K562 (cell line): ENCODE measurements around the gene MYOZ1. TPM values are rescaled to one million over a fixed set of nuclear protein-coding genes. Genes with fewer than 3 reads are reported as not detected.

Experiments
- CTCFL ChIP-seq: IDR thresholded peaks from 2 replicates; pipeline ENCODE4 v1.6.1; 2011; ENCODE audit warnings: borderline replicate concordance, low read depth, mild to moderate bottlenecking, moderate library complexity, low read length; ENCODE audit not compliant: insufficient read depth, poor library complexity, severe bottlenecking
- ELK3 ChIP-seq: fragments of 450-650 bp; formaldehyde crosslinking; IDR thresholded peaks from 2 replicates; pipeline ENCODE4 v1.4.0; 2020; ENCODE audit warnings: mild to moderate bottlenecking
- FOXK1 ChIP-seq: sonication (generic); formaldehyde crosslinking; IDR thresholded peaks from 2 replicates; pipeline ENCODE4 v1.8.0; 2022; ENCODE audit warnings: missing genetic modification reagents, mild to moderate bottlenecking, borderline replicate concordance
- PCBP1 ChIP-seq: fragments of 200-400 bp; formaldehyde crosslinking; IDR thresholded peaks from 2 replicates; pipeline ENCODE4 v1.6.1; 2018; ENCODE audit warnings: mild to moderate bottlenecking, low read depth, low read length; ENCODE audit not compliant: poor library complexity, severe bottlenecking
- UBTF ChIP-seq, 2 experiments: IDR thresholded peaks; 2 replicates each; pipeline ENCODE4 v1.6.1; 2012; ENCODE audit warnings: improper control_type of control experiment in 2 of 2, low read depth in 2 of 2, low read length in 2 of 2, borderline replicate concordance in 1 of 2
- ZNF407 ChIP-seq: fragments of 450-650 bp; IDR thresholded peaks from 2 replicates; pipeline ENCODE4 v1.6.1; 2016; ENCODE audit warnings: low read depth
- ZNF609 ChIP-seq: sonication (generic); formaldehyde crosslinking; IDR thresholded peaks from 2 replicates; pipeline ENCODE4 v1.8.1; 2023; ENCODE audit warnings: missing genetic modification reagents, mild to moderate bottlenecking, borderline replicate concordance
- polyA plus RNA-seq, 8 experiments: library from polyadenylated mRNA; depleted of rRNA in 4 of 8; stranded (reverse) in 5 of 8; unstranded in 3 of 8; fragments of >200 nt; fragmentation: Nextera tagmentation in 2 of 8; fragmentation: Illumina TruSeq in 1 of 8; extraction: Ambion mirVana in 2 of 8; extraction: Trizol in 1 of 8; gene quantifications; 2 replicates each; pipeline versions ENCODE4 v1.2.1 to v1.2.3, GENCODE V29; 2011 to 2014; ENCODE audit warnings: inconsistent platforms in 1 of 8, missing spikeins in 1 of 8
- total RNA-seq, 7 experiments: library from RNA; depleted of rRNA in 6 of 7; stranded (reverse); fragments of >200 nt in 6 of 7; fragmentation: Illumina TruSeq in 2 of 7; extraction: Trizol in 2 of 7; gene quantifications; 2 replicates each; pipeline versions ENCODE4 v1.2.1 to v1.2.3, GENCODE V29; 2011 to 2021; ENCODE audit warnings: low replicate concordance in 1 of 7

The MYOZ1 gene
- total and polyA plus RNA-seq, 9 of the 15 experiments (the other 6 are each of a cell fraction or from before 2014, with no cell fraction given) = 0.03 to 0.18 (median 0.07) TPM; not detected in 5

- no peak for TF ChIP-seq ZNF609
- no peak for TF ChIP-seq FOXK1 (CRISPR knock-in tag)
- TF ChIP-seq CTCFL = no peak
- no peak for TF ChIP-seq ZNF407
- TF ChIP-seq ELK3 (CRISPR knock-in tag) = no peak
- no peak for TF ChIP-seq UBTF (IDR thresholded peaks at IDR 0.05; ENCODE audit: borderline replicate concordance in 1 of 2, low read depth in 2 of 2, low read length in 2 of 2)
- TF ChIP-seq PCBP1 = no peak
These were observed 54.7 kb downstream of the MYOZ1 start (continued) for GRCh38 chr10:73586583-73586984.
